Fibroblast of the aortic adventitia (primary cell): ENCODE data around the gene ANKFN1. TPM values are rescaled to one million over a fixed set of nuclear protein-coding genes. Genes with fewer than 3 reads are reported as not detected.

ENCODE experiments used
- DNase-seq: peaks from one replicate; pipeline ENCODE4 v3.0.0-alpha.2; 2010; ENCODE audit warnings: low read depth
- H3K4me3 ChIP-seq: 2 replicates; pipeline ENCODE4 v1.5.1; 2011; ENCODE audit warnings: low read depth, mild to moderate bottlenecking, control low read depth, low read length, moderate library complexity
- total RNA-seq: library from RNA; depleted of rRNA; stranded (reverse); fragments of >200 nt; gene quantifications from 2 replicates; pipeline ENCODE4 v1.2.3, GENCODE V29; 2012; ENCODE audit warnings: low replicate concordance
- TF ChIP-seq, protein P1 (sequence below): IDR thresholded peaks from 2 replicates; pipeline ENCODE4 v1.5.1; 2011; ENCODE audit warnings: mild to moderate bottlenecking, low read length, control low read depth, inconsistent platforms; ENCODE audit not compliant: insufficient read depth

The ANKFN1 gene, protein sequence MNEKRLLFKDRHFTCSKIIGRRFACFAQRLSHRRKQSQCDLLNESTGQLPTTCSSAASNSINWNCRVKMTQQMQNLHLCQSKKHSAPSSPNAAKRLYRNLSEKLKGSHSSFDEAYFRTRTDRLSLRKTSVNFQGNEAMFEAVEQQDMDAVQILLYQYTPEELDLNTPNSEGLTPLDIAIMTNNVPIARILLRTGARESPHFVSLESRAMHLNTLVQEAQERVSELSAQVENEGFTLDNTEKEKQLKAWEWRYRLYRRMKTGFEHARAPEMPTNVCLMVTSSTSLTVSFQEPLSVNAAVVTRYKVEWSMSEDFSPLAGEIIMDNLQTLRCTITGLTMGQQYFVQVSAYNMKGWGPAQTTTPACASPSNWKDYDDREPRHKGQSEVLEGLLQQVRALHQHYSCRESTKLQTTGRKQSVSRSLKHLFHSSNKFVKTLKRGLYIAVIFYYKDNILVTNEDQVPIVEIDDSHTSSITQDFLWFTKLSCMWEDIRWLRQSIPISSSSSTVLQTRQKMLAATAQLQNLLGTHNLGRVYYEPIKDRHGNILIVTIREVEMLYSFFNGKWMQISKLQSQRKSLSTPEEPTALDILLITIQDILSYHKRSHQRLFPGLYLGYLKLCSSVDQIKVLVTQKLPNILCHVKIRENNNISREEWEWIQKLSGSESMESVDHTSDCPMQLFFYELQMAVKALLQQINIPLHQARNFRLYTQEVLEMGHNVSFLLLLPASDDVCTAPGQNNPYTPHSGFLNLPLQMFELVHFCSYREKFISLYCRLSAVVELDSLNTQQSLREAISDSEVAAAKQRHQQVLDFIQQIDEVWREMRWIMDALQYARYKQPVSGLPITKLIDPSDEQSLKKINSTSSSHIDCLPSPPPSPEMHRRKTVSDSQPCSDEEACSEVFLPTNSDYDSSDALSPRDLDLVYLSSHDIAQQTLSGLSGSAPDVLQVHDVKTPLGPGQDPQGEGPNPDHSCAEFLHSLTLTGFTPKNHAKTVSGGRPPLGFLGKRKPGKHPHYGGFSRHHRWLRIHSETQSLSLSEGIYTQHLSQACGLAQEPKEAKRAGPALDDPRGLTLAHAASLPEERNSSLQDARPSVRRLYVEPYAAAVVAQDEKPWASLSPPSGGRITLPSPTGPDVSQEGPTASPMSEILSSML
- total RNA-seq = not detected in 2 replicates

- DNase-seq = no peak
- TF ChIP-seq, protein P1, sequence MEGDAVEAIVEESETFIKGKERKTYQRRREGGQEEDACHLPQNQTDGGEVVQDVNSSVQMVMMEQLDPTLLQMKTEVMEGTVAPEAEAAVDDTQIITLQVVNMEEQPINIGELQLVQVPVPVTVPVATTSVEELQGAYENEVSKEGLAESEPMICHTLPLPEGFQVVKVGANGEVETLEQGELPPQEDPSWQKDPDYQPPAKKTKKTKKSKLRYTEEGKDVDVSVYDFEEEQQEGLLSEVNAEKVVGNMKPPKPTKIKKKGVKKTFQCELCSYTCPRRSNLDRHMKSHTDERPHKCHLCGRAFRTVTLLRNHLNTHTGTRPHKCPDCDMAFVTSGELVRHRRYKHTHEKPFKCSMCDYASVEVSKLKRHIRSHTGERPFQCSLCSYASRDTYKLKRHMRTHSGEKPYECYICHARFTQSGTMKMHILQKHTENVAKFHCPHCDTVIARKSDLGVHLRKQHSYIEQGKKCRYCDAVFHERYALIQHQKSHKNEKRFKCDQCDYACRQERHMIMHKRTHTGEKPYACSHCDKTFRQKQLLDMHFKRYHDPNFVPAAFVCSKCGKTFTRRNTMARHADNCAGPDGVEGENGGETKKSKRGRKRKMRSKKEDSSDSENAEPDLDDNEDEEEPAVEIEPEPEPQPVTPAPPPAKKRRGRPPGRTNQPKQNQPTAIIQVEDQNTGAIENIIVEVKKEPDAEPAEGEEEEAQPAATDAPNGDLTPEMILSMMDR = no peak
- no peak within 1 kb of the TSS for H3K4me3 ChIP-seq
Observed at GRCh38 chr17:56152874-56153602, at the start of gene ANKFN1. ANKFN1 (plus strand) TSS chr17:56153475; CDS start chr17:56212668, 59,193 bp downstream.

DNA sequence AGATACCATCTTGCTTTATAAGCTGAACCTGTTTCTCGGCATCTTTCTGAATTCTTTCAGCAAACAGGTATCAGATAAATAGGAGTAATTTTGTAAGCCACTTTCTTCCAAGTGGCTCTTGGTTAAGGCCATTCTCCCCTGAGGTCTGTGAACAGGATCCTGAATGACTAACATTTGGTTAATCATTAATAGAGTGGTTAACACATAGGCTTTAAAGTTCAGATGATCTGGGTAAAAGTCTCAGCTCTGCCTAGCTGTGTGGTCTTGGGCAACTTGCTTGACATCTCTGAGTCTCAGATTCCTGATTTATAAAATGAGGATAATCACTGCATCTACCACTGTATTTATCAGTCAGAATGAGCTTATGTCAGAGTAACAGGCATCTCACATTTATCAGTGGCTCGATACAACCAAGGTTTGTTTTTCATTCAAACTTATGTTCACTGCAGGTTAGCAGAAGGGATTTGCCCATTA, 44.4 kb upstream of the ANKFN1 start:
- no peak overlapping the region for H3K4me3 ChIP-seq
- TF ChIP-seq, protein P1 = no peak
- DNase-seq = no peak

GRCh38 chr17:56109836-56110235, 43.4 kb upstream of the ANKFN1 start:
- no peak overlapping the region for H3K4me3 ChIP-seq
- TF ChIP-seq, protein P1 = no peak
- no peak for DNase-seq

DNA sequence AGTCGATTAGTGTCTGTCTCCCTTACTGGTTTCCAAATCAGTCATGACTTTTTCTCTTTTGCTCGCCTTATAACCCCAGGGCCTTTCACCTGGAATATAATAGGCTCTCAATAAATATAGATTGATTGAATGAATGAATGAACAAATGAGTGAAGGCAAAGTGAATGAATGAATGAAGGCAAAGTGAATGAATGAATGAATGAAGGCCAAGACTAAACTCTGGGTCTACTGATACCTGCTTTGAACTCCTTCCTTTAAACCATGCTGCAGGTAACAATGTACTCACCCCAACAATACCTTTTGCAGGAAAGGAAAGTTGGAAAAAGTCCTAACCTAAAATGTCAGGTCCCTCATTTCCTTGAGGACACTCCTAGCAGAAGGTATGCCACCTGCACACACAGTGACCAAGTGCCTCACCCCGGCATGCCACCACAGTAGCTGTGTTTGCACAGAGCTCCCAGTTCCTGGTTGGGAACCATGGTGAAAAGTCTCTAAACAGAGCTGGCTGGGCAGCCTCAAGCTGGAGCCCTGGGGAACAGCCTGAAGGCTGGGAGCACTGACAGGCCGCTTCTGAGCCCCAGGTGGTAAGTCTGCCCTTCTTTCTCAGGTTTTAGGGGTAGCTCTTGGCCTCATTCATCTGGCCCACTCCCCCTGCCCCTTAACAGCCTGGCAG, 42.7 kb upstream of the ANKFN1 start:
- DNase-seq = no peak
- TF ChIP-seq, protein P1 = no peak
- H3K4me3 ChIP-seq = no peak overlapping the region

- DNase-seq = peak; percentile 76
- no peak overlapping the region for H3K4me3 ChIP-seq
- TF ChIP-seq, protein P1 = no peak
Observed at GRCh38 chr17:56111706-56112485, 41.4 kb upstream of the ANKFN1 start.
